ENCODE results near the gene MPZL2.

MPZL2 gene

DNA sequence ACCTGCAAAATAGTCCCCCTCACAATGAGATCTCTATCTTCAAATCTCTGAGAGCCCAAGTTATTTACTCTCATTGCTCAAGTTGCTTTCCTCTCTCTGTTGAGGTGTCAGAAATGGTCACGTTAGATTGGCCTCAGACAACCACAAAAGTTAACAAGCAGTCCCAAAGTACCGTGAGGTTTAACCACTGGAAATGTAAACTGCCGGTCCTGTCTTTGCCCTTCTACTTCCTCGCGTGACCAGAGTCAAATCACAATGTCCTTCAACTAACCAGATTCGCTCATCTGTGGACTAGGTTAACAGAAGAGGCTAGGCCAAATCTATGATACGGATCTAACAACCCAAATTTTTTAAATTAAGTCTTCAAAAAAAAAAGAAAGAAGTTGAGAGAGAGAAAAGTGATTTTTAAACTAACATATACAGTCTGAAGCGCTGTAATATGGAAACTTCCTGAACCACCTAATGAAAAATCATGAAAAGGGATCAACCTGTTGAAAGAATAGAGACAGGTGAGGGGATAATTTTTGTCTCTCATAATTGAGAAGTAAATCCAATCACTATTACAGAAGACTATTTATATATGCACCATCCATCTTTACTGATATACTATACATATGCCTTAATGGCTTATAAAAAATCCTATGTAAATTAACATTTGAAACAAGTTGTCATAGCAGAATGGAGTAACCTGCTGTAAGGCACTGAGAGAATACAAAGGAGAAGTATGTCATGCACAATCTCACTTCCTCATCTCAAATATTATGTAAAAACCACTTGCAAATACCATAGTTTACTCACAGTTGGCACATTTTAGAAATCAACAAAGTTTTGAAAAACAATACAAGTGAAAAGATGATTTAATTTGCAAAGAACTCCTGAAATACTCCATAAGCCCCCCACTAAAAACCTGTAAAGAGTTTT lies 36.0 kb downstream of the MPZL2 start:
- Histone ChIP-seq H3K79me2 (no peaks in the 10 kb centered on the region), H2AFZ (no peak overlapping the region), H3K4me3 (ENCODE audit: low read depth, low read length) (no peak overlapping the region), H3K4me1 (no peaks in the 10 kb centered on the region), H3K27ac (no peak overlapping the region), H3K27me3 (ENCODE audit: control insufficient read depth, insufficient read depth, low read length) (no peaks in the 10 kb centered on the region), H3K36me3 (ENCODE audit: control insufficient read depth, insufficient read depth, low read length) (no peaks in the 10 kb centered on the region), H3K9ac (no peak overlapping the region), H3K4me2 (ENCODE audit: low read length) (no peak overlapping the region), H3K9me3 (ENCODE audit: control insufficient read depth, low read length) (no peaks in the 10 kb centered on the region)
- TF ChIP-seq, protein P1, sequence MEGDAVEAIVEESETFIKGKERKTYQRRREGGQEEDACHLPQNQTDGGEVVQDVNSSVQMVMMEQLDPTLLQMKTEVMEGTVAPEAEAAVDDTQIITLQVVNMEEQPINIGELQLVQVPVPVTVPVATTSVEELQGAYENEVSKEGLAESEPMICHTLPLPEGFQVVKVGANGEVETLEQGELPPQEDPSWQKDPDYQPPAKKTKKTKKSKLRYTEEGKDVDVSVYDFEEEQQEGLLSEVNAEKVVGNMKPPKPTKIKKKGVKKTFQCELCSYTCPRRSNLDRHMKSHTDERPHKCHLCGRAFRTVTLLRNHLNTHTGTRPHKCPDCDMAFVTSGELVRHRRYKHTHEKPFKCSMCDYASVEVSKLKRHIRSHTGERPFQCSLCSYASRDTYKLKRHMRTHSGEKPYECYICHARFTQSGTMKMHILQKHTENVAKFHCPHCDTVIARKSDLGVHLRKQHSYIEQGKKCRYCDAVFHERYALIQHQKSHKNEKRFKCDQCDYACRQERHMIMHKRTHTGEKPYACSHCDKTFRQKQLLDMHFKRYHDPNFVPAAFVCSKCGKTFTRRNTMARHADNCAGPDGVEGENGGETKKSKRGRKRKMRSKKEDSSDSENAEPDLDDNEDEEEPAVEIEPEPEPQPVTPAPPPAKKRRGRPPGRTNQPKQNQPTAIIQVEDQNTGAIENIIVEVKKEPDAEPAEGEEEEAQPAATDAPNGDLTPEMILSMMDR (IDR thresholded peaks at IDR 0.05): no peak

GRCh38 chr11:118226781-118227180 lies 37.3 kb downstream of the MPZL2 start:
- H3K79me2 ChIP-seq: no peaks in the 10 kb centered on the region

DNA sequence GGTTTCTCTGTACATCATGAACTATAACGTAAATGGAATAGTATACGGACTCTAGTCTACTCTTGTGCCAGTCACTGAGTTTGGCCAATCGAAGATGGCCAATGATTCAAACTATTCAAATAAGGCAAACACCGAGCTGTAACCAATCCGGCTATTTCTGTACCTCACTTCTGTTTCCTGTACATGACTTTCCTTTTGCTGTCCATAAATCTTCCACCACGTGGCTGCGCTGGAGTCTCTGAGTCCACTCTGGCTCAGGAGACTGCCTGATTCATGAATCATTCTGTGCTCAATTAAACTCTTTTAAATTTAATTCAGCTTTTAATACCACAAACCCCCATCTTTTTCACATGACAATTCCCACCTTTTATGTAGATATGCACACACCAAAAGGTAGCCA lies 37.8 kb downstream of the MPZL2 start:
- Histone ChIP-seq H2AFZ (no peak overlapping the region), H3K36me3 (ENCODE audit: control insufficient read depth, insufficient read depth, low read length) (no peaks in the 10 kb centered on the region), H3K4me3 (ENCODE audit: low read depth, low read length) (no peak overlapping the region), H3K4me1 (no peaks in the 10 kb centered on the region), H3K9me3 (ENCODE audit: control insufficient read depth, low read length) (no peaks in the 10 kb centered on the region), H3K4me2 (ENCODE audit: low read length) (no peak overlapping the region), H3K27me3 (ENCODE audit: control insufficient read depth, insufficient read depth, low read length) (no peaks in the 10 kb centered on the region), H3K27ac (no peak overlapping the region), H3K9ac (no peak overlapping the region), H3K79me2 (no peaks in the 10 kb centered on the region)
- TF ChIP-seq, protein P1 (IDR thresholded peaks at IDR 0.05): no peak

More at GRCh38 chr11:118226781-118227180, 37.3 kb downstream of the MPZL2 start:
- no peak overlapping the region for H2AFZ ChIP-seq
- no peaks in the 10 kb centered on the region for H3K27me3 ChIP-seq (ENCODE audit: control insufficient read depth, insufficient read depth, low read length)
- no peak overlapping the region for H3K4me2 ChIP-seq (ENCODE audit: low read length)
- no peaks in the 10 kb centered on the region for H3K4me1 ChIP-seq
- no peak overlapping the region for H3K4me3 ChIP-seq (ENCODE audit: low read depth, low read length)
- no peak overlapping the region for H3K9ac ChIP-seq
- no peaks in the 10 kb centered on the region for H3K9me3 ChIP-seq (ENCODE audit: control insufficient read depth, low read length)
- TF ChIP-seq, protein P1 (IDR thresholded peaks at IDR 0.05): no peak
- H3K36me3 ChIP-seq (ENCODE audit: control insufficient read depth, insufficient read depth, low read length): no peaks in the 10 kb centered on the region
- H3K27ac ChIP-seq: no peak overlapping the region

DNA sequence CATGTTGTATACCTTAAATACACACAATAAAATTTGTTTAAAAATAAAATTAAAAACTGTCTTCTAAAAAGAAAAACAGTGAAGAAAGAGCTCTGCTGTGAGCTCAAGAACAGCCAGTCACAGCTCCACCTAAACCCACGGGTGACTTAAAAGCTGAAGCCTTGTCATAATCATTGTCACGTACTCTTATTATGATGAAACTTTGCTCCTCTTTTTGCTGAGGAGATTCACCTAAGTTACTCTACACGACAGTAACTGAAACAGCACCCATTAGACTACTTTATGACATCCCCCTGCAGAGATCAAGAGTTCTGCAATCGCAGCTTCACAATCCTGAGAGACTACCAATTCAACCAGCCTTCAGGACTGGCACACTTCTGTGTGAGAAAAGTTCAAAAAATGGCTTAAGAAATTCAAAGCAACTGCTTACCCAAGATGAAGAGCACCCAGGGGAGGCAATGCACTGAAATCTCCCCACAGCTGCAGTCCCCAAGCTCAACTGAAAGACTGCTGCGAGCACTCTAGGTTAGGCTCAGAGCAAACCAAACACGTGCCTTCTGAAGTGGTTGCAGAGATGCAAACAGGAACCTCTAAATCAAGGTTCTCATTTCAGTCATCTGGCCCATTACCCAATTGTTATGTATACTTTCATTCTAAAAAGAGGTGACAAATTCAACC lies 39.4 kb downstream of the MPZL2 start, which contains the start of gene JAML:
Gene JAML, minus strand, starts transcription at position 501 of the 678 bp plus-strand sequence. CDS start 10,145 bp downstream, outside the sequence.
- Histone ChIP-seq H3K27me3 (ENCODE audit: control insufficient read depth, insufficient read depth, low read length) (no peaks in the 10 kb centered on the region), H3K4me1 (no peaks in the 10 kb centered on the region), H3K36me3 (ENCODE audit: control insufficient read depth, insufficient read depth, low read length) (no peaks in the 10 kb centered on the region), H3K4me3 (ENCODE audit: low read depth, low read length) (no peak within 1 kb of the TSS), H2AFZ (no peak within 1 kb of the TSS), H3K9ac (no peak within 1 kb of the TSS), H3K79me2 (no peaks in the 10 kb centered on the region), H3K4me2 (ENCODE audit: low read length) (no peak within 1 kb of the TSS), H3K9me3 (ENCODE audit: control insufficient read depth, low read length) (no peaks in the 10 kb centered on the region), H3K27ac (no peak within 1 kb of the TSS)
- TF ChIP-seq, protein P1 (IDR thresholded peaks at IDR 0.05): no peak

All from parathyroid adenoma (tissue), 2 donors.